H1 (cell line): ENCODE results near the gene COL25A1. TPM values are rescaled to one million over a fixed set of nuclear protein-coding genes. Genes with fewer than 3 reads are reported as not detected.

Source experiments
- CTCF ChIA-PET: fragments of 300-600 bp; sonication (Branson Sonifier 250); formaldehyde crosslinking; loops from one replicate; lab custom pipeline; 2021; ENCODE audit not compliant: partially characterized antibody; lab: Charles Lee
- POLR2A ChIA-PET: fragments of 300-600 bp; sonication (Branson Sonifier 250); formaldehyde crosslinking; loops from one replicate; lab custom pipeline; 2021; ENCODE audit warnings: inconsistent platforms; ENCODE audit not compliant: partially characterized antibody; lab: Charles Lee
- DNase-seq, 2 experiments: peaks; one replicate each; pipeline versions ENCODE4 v3.0.0 to v3.0.0-alpha.2; 2010 to 2022; ENCODE audit warnings: low spot score in 2 of 2, low read depth in 1 of 2, mixed read lengths in 1 of 2
- FAIRE-seq: peaks from 2 replicates; lab custom pipeline; 2011; peaks lifted over from hg19 to GRCh38; lab: Jason Lieb, UNC
- H2AFZ ChIP-seq: 2 replicates; pipeline ENCODE4 v1.8.1; 2012; ENCODE audit warnings: low read length, inconsistent platforms
- H2AK5ac ChIP-seq: 2 replicates; pipeline ENCODE4 v1.6.1; 2013; ENCODE audit warnings: low read depth, low read length
- H2BK120ac ChIP-seq: replicated peaks from 2 replicates; pipeline ENCODE3; 2013; ENCODE audit warnings: low read depth, low read length, inconsistent platforms
- H2BK12ac ChIP-seq: 2 replicates; pipeline ENCODE4 v1.6.1; 2013; ENCODE audit warnings: low read depth, low read length
- H2BK15ac ChIP-seq: 2 replicates; pipeline ENCODE4 v1.6.1; 2013; ENCODE audit warnings: low read length
- H2BK20ac ChIP-seq: 2 replicates; pipeline ENCODE4 v1.6.1; 2013; ENCODE audit warnings: low read length
- H2BK5ac ChIP-seq: 2 replicates; pipeline ENCODE4 v1.6.1; 2013; ENCODE audit warnings: low read depth, low read length
- H3K14ac ChIP-seq: 2 replicates; pipeline ENCODE4 v1.6.1; 2013; ENCODE audit warnings: inconsistent platforms; ENCODE audit not compliant: insufficient read length
- H3K18ac ChIP-seq: 2 replicates; pipeline ENCODE4 v1.6.1; 2013; ENCODE audit warnings: low read length; ENCODE audit errors: extremely low read depth
- H3K23ac ChIP-seq: 2 replicates; pipeline ENCODE4 v1.6.1; 2013; ENCODE audit warnings: inconsistent platforms; ENCODE audit not compliant: insufficient read length
- H3K23me2 ChIP-seq: 2 replicates; pipeline ENCODE4 v1.6.1; 2013; ENCODE audit warnings: low read depth, low read length
- H3K27ac ChIP-seq: 2 replicates; pipeline ENCODE4 v1.6.1; 2011; ENCODE audit warnings: low read depth, low read length, inconsistent platforms
- H3K27me3 ChIP-seq, 4 experiments: replicated peaks in 1 of 4; 1 replicate in 1 of 4; 2 replicates in 3 of 4; pipeline versions ENCODE4 v1.6.1 to v1.8.1; 2011 to 2013; ENCODE audit warnings: low read length in 3 of 4, mild to moderate bottlenecking in 3 of 4, inconsistent platforms in 2 of 4, mixed read lengths in 2 of 4, moderate library complexity in 1 of 4; ENCODE audit not compliant: control insufficient read depth in 3 of 4, insufficient read depth in 3 of 4; ENCODE audit errors: extremely low read depth in 1 of 4
- H3K36me3 ChIP-seq, 4 experiments: 2 replicates each; pipeline versions ENCODE4 v1.6.1 to v1.8.1; 2011 to 2013; ENCODE audit warnings: mild to moderate bottlenecking in 4 of 4, low read length in 3 of 4, moderate library complexity in 2 of 4, control low read depth in 1 of 4, inconsistent platforms in 1 of 4; ENCODE audit not compliant: insufficient read depth in 4 of 4, control insufficient read depth in 2 of 4
- H3K4ac ChIP-seq: replicated peaks from 2 replicates; pipeline ENCODE3; 2013; ENCODE audit warnings: low read length, low read depth, mixed read lengths, inconsistent platforms; ENCODE audit not compliant: insufficient read length
- H3K4me1 ChIP-seq, 4 experiments: replicated peaks in 1 of 4; 1 replicate in 1 of 4; 2 replicates in 3 of 4; pipeline versions ENCODE4 v1.6.1 to v1.8.1; 2011 to 2013; ENCODE audit warnings: low read length in 3 of 4, inconsistent platforms in 2 of 4, mixed read lengths in 1 of 4; ENCODE audit not compliant: insufficient read depth in 4 of 4, control insufficient read depth in 3 of 4
- H3K4me2 ChIP-seq, 2 experiments: 2 replicates each; pipeline versions ENCODE4 v1.6.1 to v1.8.1; 2011 to 2013; ENCODE audit warnings: low read depth in 2 of 2, low read length in 2 of 2, control low read depth in 1 of 2, inconsistent platforms in 1 of 2, mild to moderate bottlenecking in 1 of 2; ENCODE audit not compliant: insufficient read depth in 1 of 2
- H3K4me3 ChIP-seq, 4 experiments: fragments of 200-600, 300-600 bp in 1 of 4; sonication (generic), shearing (Covaris generic), sonication (Bioruptor Twin) in 1 of 4; 2 replicates each; pipeline versions ENCODE4 v1.5.1 to v1.8.1; 2011 to 2016; ENCODE audit warnings: low read length in 4 of 4, low read depth in 3 of 4, control low read depth in 2 of 4, inconsistent platforms in 2 of 4, mild to moderate bottlenecking in 2 of 4, mixed read lengths in 1 of 4, moderate library complexity in 1 of 4; ENCODE audit not compliant: insufficient read depth in 2 of 4; ENCODE audit errors: extremely low read depth in 1 of 4
- H3K56ac ChIP-seq: replicated peaks from 2 replicates; pipeline ENCODE3; 2013; ENCODE audit warnings: low read depth, mild to moderate bottlenecking, mixed read lengths, low read length, inconsistent platforms; ENCODE audit not compliant: insufficient read length
- H3K79me1 ChIP-seq: 2 replicates; pipeline ENCODE4 v1.6.1; 2013; ENCODE audit warnings: low read depth, low read length, control low read depth
- H3K79me2 ChIP-seq, 2 experiments: 2 replicates each; pipeline versions ENCODE4 v1.6.1 to v1.8.1; 2012 to 2013; ENCODE audit warnings: low read length in 2 of 2, mild to moderate bottlenecking in 2 of 2, inconsistent platforms in 1 of 2; ENCODE audit not compliant: insufficient read depth in 2 of 2, control insufficient read depth in 1 of 2
- H3K9ac ChIP-seq, 4 experiments: replicated peaks in 1 of 4; 1 replicate in 1 of 4; 2 replicates in 3 of 4; pipeline versions ENCODE4 v1.6.1 to v1.8.1; 2011 to 2013; ENCODE audit warnings: low read depth in 3 of 4, low read length in 3 of 4, control low read depth in 2 of 4, mild to moderate bottlenecking in 2 of 4, moderate library complexity in 2 of 4, inconsistent platforms in 1 of 4; ENCODE audit errors: extremely low read depth in 1 of 4
- H3K9me3 ChIP-seq, 2 experiments: 2 replicates each; pipeline versions ENCODE4 v1.6.1 to v1.8.1; 2012 to 2013; ENCODE audit warnings: mild to moderate bottlenecking in 2 of 2, moderate library complexity in 2 of 2, control low read depth in 1 of 2, inconsistent platforms in 1 of 2, low read depth in 1 of 2, low read length in 1 of 2, mixed read lengths in 1 of 2; ENCODE audit not compliant: insufficient read depth in 2 of 2
- H4K20me1 ChIP-seq, 2 experiments: replicated peaks in 1 of 2; 2 replicates each; pipeline versions ENCODE3 to v1.8.1; 2011 to 2013; ENCODE audit warnings: inconsistent platforms in 2 of 2, low read length in 2 of 2, mild to moderate bottlenecking in 1 of 2; ENCODE audit not compliant: insufficient read depth in 2 of 2, control insufficient read depth in 1 of 2
- H4K5ac ChIP-seq: 2 replicates; pipeline ENCODE4 v1.6.1; 2013; ENCODE audit warnings: low read length, low read depth, mixed read lengths, inconsistent platforms; ENCODE audit not compliant: insufficient read length
- H4K8ac ChIP-seq: 2 replicates; pipeline ENCODE4 v1.8.0; 2013; ENCODE audit warnings: mild to moderate bottlenecking, moderate library complexity, low read length, inconsistent platforms; ENCODE audit not compliant: insufficient read depth; ENCODE audit errors: extremely low read depth
- H4K91ac ChIP-seq: replicated peaks from 2 replicates; pipeline ENCODE3; 2013; ENCODE audit warnings: low read length, mixed read lengths, inconsistent platforms; ENCODE audit not compliant: insufficient read length
- CEBPB ChIP-seq: IDR thresholded peaks from 2 replicates; pipeline ENCODE4 v1.6.1; 2012; ENCODE audit warnings: low read depth, low read length
- EZH2 ChIP-seq: fragments of 200-600 bp; sonication (generic); IDR thresholded peaks from 2 replicates; pipeline ENCODE4 v1.7.1; 2012; ENCODE audit warnings: low read depth, mild to moderate bottlenecking, moderate library complexity, low read length, inconsistent platforms; ENCODE audit not compliant: severe bottlenecking
- GTF2F1 ChIP-seq: IDR thresholded peaks from 2 replicates; pipeline ENCODE4 v1.6.1; 2012; ENCODE audit warnings: low read depth, low read length, improper control_type of control experiment, borderline replicate concordance
- JUN ChIP-seq: IDR thresholded peaks from 2 replicates; pipeline ENCODE4 v1.6.1; 2011; ENCODE audit warnings: low read depth, mild to moderate bottlenecking, improper control_type of control experiment, low read length
- JUND ChIP-seq: IDR thresholded peaks from 2 replicates; pipeline ENCODE4 v1.6.1; 2011; ENCODE audit warnings: mild to moderate bottlenecking, improper control_type of control experiment, low read length
- KDM4A ChIP-seq: IDR thresholded peaks from one replicate; pipeline ENCODE4 v1.7.1; 2012; ENCODE audit warnings: low read depth, mild to moderate bottlenecking, moderate library complexity, low read length, inconsistent platforms; ENCODE audit not compliant: severe bottlenecking
- KDM5A ChIP-seq: fragments of 200-600 bp; IDR thresholded peaks from 2 replicates; pipeline ENCODE4 v1.7.1; 2012; ENCODE audit warnings: mild to moderate bottlenecking, low read length, inconsistent platforms, mixed read lengths
- RFX5 ChIP-seq: IDR thresholded peaks from 2 replicates; pipeline ENCODE4 v1.6.1; 2011; ENCODE audit warnings: low read depth, low read length, improper control_type of control experiment, borderline replicate concordance
- SP1 ChIP-seq: IDR thresholded peaks from 2 replicates; pipeline ENCODE4 v1.6.1; 2011; ENCODE audit warnings: low read depth, low read length
- SP2 ChIP-seq: IDR thresholded peaks from 2 replicates; pipeline ENCODE4 v1.6.1; 2012; ENCODE audit warnings: mild to moderate bottlenecking, low read length, inconsistent platforms
- SRF ChIP-seq: IDR thresholded peaks from 2 replicates; pipeline ENCODE4 v1.6.1; 2011; ENCODE audit warnings: mild to moderate bottlenecking, low read depth, low read length, moderate library complexity
- TAF1 ChIP-seq: IDR thresholded peaks from 2 replicates; pipeline ENCODE4 v1.6.1; 2011; ENCODE audit warnings: mild to moderate bottlenecking, low read depth, low read length
- TAF7 ChIP-seq: optimal IDR thresholded peaks from 2 replicates; pipeline ENCODE3; 2011; ENCODE audit warnings: low read depth, mild to moderate bottlenecking, inconsistent platforms, low read length, moderate library complexity, borderline replicate concordance
- YY1 ChIP-seq: IDR thresholded peaks from 2 replicates; pipeline ENCODE4 v1.6.1; 2011; ENCODE audit warnings: low read depth, mild to moderate bottlenecking, low read length
- polyA plus RNA-seq, 7 experiments: library from polyadenylated mRNA; depleted of rRNA in 3 of 7; stranded (reverse) in 5 of 7; unstranded in 2 of 7; fragments of >200 nt in 5 of 7; fragments of 200-250 nt in 2 of 7; gene quantifications; 1 replicate in 5 of 7; 2 replicates in 1 of 7; 4 replicates in 1 of 7; pipeline versions ENCODE4 v1.2.1 to v1.2.3, GENCODE V29; 2011 to 2013; ENCODE audit warnings: missing spikeins in 2 of 7, mixed read lengths in 2 of 7
- total RNA-seq: library from RNA; stranded (reverse); fragmentation: NEBNext Ultra II Directional; extraction: Animal tissue kit (Norgen Biotek cat#: 25700); gene quantifications from 2 replicates; pipeline ENCODE4 v1.2.1, GENCODE V29; 2021
- TF ChIP-seq, protein P1 (sequence below): IDR thresholded peaks from 2 replicates; pipeline ENCODE4 v1.6.1; 2011; ENCODE audit warnings: low read depth, mild to moderate bottlenecking, low read length; ENCODE audit not compliant: insufficient read depth
- TF ChIP-seq, protein P2 (sequence below): IDR thresholded peaks from 2 replicates; pipeline ENCODE4 v1.6.1; 2012; ENCODE audit warnings: inconsistent platforms

The COL25A1 gene
- total and polyA plus RNA-seq, 2 of the 8 experiments (the other 6 are each of a cell fraction or from before 2014, with no cell fraction given) = 1.1 to 8.3 TPM

DNA sequence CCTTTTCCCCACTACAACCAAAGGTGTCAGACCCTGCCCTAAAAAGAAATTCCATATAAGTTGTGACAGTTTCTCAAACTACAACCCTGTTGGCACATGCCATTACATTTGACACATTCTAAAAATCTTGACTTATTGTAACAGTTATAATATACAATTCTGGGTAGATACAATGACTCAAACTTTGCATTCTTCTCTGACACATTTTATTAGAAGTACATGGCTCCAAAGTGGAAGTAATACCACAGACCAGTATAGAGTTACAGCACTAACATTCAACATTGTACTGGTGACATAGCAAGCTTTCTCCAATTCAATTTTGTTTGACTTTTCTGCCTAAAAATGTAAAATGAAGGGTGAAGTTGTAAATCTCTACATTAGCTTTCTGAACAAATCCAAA lies 343.0 kb downstream of the COL25A1 start:
- H3K18ac ChIP-seq = no peak overlapping the region
- H3K27me3 ChIP-seq = no peaks in the 10 kb centered on the region
- H4K91ac ChIP-seq = no peak overlapping the region
- H4K20me1 ChIP-seq = no peaks in the 10 kb centered on the region
- ChIA-PET CTCF (no interaction called here), POLR2A (no interaction called here)
- H2BK5ac ChIP-seq = no peak overlapping the region
- H3K23ac ChIP-seq = no peak overlapping the region
- no peak overlapping the region for H3K4ac ChIP-seq
- no peak for DNase-seq
- no peaks in the 10 kb centered on the region for H3K79me2 ChIP-seq
- H2BK15ac ChIP-seq = no peak overlapping the region
- no peak overlapping the region for H4K5ac ChIP-seq
- no peaks in the 10 kb centered on the region for H3K23me2 ChIP-seq
- no peak overlapping the region for H2AFZ ChIP-seq
- no peak overlapping the region for H2BK20ac ChIP-seq
- H3K9me3 ChIP-seq = no peaks in the 10 kb centered on the region
- no peak overlapping the region for H3K4me3 ChIP-seq
- H3K36me3 ChIP-seq = no peaks in the 10 kb centered on the region
- no peak overlapping the region for H2BK120ac ChIP-seq
- FAIRE-seq = no peak
- H3K4me1 ChIP-seq = peaks cover 0 to 3% (median 1%) of the 10 kb centered on the region in 4 experiments; a peak in 1 of 7 replicates
- H3K4me2 ChIP-seq = no peak overlapping the region
- no peak overlapping the region for H4K8ac ChIP-seq
- H2BK12ac ChIP-seq = no peak overlapping the region
- H2AK5ac ChIP-seq = no peak overlapping the region
- H3K14ac ChIP-seq = no peak overlapping the region
- no peak overlapping the region for H3K27ac ChIP-seq
- H3K56ac ChIP-seq = no peak overlapping the region
- H3K79me1 ChIP-seq = no peaks in the 10 kb centered on the region
- no peak overlapping the region for H3K9ac ChIP-seq
- TF ChIP-seq TAF7 (no peak), SP2 (no peak), GTF2F1 (no peak), KDM4A (no peak), JUN (no peak), RFX5 (no peak), YY1 (no peak), EZH2 (no peak), KDM5A (no peak), JUND (no peak), SP1 (no peak), SRF (no peak), CEBPB (no peak), TAF1 (no peak)
- TF ChIP-seq, protein P1, sequence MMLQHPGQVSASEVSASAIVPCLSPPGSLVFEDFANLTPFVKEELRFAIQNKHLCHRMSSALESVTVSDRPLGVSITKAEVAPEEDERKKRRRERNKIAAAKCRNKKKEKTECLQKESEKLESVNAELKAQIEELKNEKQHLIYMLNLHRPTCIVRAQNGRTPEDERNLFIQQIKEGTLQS = no peak
- TF ChIP-seq, protein P2, sequence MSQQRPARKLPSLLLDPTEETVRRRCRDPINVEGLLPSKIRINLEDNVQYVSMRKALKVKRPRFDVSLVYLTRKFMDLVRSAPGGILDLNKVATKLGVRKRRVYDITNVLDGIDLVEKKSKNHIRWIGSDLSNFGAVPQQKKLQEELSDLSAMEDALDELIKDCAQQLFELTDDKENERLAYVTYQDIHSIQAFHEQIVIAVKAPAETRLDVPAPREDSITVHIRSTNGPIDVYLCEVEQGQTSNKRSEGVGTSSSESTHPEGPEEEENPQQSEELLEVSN = no peak
